GM19395 (cell line): ENCODE results near the gene SH3BP1.
"Not testable (repeated sequence)": the region's sequence is repeated elsewhere in the genome, so short reads cannot be mapped to it uniquely, and the experiment has no call there.

Experiments used
- ATAC-seq: cut with Tn5 transposase; IDR thresholded peaks from one replicate; pipeline ENCODE4 v1.9.1; 2021; ENCODE audit warnings: mild to moderate bottlenecking, moderate library complexity; ENCODE audit not compliant: unreplicated experiment

The SH3BP1 gene

DNA sequence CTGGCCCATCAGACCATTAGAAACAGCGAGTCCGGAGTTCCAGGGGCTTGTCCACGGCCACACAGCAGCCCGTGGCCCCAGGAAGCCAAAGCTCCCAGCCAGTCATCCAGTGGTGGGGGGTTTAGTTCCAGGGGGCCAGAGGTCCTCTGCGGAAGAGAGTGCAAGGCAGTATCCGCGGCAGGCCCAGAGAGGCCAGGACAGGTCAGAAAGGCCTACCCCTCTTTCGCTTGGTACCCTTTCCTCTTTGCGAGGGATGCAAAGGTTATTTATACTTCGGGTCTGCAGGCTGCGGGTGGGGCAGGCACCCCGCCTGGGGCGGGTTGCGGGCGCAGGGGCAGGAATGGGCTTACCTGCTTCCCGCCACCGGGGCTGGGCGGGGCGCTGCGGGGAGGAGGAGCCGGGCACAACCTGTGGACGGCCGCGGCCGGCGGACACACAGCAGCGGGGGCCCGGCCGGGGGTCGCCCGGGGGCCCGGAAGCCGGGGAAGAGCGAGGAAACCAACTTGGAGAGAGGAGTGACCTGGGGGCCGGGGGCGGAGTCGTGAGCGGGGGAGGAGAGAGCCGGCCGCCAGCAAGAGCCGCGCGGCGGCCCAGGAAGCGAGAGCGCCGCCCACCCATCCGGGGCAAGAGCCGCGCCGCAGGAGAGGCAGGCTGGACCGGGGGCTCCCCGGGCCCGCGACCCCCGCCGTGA, at the start of gene SH3BP1:
SH3BP1 (plus strand) TSS at position 600 of the 691 bp plus-strand sequence. CDS start 119 bp downstream, outside the sequence.
- no peak for ATAC-seq

DNA sequence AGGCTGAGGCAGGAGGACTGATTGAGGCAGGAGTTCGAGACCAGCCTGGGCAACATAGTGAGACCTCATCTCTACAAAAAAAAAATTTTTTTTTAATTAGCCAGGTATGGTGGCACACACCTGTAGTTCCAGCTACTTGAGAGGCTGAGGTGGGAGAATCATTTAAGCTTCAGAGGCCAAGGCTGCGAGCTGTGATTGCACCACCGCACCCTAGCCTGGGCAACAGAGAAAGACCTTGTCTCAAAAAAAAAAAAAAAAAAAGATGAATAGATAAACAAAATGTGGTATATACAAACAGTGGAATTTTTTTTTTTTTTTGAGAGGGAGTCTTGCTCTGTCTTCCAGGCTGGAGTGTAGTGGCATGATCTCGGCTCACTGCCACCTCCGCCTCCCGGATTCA, 48.4 kb upstream of the SH3BP1 start:
- ATAC-seq = not testable (repeated sequence)

DNA sequence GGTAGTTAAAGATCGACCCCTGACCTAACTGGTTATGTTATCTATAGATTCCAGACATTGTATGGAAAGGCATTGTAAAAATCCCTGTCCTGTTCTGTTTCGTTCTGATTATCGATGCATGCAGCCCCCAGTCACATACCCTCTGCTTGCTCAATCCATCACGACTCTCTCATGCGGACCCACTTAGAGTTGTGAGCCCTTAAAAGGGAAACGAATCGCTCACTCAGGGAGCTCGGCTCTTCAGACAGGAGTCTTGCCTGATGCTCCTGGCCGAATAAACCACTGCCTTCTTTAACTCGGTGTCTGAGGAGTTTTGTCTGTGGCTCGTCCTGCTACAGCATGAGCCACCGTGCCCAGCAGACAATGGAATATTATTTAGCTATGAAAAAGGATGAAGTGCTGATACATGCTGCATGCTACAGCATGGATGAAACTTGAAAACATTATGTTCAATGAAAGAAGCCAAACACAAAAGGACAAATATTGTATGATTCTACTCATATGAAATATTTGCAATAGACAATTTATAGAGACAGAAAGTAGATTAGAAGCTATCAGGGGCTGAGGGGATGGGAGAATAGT, 47.6 kb upstream of the SH3BP1 start:
- ATAC-seq = no peak

DNA sequence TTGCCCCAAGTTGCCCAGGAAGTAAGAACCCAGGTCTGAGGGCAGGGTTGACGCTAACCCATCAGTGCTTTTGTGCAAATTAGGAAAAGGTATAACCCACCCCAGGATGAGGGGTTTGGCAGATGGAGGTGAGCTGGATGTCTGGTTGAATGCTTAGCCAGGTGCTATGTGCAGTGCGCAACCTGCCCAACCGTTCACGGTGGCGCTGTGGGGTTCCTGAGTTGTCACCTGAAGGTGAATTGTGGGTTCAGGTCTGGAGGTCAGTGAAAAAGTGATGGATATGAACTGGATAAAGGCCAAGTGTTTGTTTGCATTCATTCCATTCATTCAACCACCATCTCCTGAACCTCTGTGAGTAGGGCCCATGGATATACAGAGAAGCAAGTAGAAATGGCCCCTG, 45.2 kb upstream of the SH3BP1 start:
- no peak for ATAC-seq

DNA sequence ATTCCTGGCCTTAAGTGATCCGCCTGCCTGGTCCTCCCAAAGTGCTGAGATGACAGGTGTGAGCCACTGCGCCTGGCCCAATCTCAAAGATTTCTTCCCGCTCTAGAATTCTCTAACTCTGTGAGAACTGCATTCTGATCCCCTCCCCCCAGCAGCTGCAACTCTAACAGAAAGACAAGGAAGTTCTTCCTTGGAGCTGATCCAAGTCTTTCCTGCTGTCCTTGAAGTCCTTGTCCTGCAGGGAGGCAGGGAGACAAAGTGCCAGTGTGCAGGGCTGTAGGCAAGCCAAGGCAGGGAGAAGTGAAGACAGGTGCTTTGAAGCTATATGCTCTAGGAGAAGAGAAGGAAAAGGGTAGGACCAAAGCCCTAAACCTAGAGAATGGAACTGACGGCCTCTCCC, 40.3 kb upstream of the SH3BP1 start:
- ATAC-seq = no peak

DNA sequence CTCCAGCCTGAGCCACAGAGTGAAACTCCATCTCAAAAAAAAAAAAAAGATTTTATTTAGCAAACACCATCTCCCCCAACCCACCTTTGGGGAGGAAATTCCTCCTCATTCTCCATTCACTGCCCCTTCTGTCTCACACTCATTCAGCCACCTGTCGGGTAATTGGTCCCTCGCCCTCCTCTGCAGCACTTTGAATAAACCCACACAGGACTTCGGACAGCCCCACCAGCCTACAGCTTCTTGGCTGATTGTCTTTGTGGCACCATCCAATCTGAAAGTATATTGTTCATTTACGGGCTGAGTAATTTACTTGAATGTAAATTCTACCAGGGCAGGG, 38.3 kb upstream of the SH3BP1 start:
- ATAC-seq = no peak

- ATAC-seq = no peak
Observed at GRCh38 chr22:37601540-37602442, 37.7 kb upstream of the SH3BP1 start.

- not testable (repeated sequence) for ATAC-seq
Observed at GRCh38 chr22:37602546-37603277, 36.8 kb upstream of the SH3BP1 start.

- no peak for ATAC-seq
Observed at GRCh38 chr22:37604074-37604473, 35.4 kb upstream of the SH3BP1 start.

GRCh38 chr22:37604875-37605274, 34.6 kb upstream of the SH3BP1 start:
- ATAC-seq = no peak

DNA sequence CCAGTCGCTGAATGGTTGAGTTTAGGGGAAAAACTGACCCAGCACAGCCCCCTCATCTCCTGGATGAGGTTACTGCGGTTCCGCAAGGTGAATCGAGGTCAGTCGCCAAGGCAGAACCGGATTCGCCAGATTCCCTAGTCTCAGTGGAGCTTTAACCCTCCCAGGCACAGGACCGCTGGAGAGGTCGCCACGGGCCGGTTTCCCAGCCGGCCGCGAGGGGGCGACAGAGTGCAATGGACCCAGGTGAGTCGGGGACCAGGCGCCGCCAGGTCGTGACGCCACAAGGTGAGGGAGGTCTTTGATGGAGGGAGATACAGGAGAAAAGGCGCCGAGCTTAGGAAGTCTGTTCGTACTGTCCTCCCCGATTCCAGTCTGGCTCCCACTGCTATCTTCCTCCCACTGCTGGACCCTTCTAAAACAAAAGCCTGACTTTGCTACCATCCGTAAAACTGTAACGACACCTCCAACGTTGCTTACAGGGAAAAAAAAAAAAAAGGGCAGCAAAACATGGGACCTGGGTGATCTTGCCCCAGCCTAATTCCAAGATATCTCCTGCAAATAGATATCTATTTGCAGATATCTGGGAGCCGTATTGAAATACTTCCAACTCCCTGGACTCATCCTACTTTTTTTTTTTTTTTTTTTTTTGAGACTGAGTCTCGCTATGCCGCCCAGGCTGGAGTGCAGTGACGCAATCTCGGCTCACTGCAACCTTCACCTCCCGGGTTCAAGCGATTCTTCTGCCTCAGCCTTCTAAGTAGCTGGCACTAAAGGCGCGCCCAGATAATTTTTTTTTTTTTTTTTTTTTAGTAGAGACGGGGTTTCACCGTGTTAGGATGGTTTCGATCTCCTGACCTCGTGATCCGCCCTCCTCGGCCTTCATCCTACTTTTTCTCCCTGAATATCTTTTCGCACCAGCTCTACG, 32.2 kb upstream of the SH3BP1 start:
- no peak for ATAC-seq

DNA sequence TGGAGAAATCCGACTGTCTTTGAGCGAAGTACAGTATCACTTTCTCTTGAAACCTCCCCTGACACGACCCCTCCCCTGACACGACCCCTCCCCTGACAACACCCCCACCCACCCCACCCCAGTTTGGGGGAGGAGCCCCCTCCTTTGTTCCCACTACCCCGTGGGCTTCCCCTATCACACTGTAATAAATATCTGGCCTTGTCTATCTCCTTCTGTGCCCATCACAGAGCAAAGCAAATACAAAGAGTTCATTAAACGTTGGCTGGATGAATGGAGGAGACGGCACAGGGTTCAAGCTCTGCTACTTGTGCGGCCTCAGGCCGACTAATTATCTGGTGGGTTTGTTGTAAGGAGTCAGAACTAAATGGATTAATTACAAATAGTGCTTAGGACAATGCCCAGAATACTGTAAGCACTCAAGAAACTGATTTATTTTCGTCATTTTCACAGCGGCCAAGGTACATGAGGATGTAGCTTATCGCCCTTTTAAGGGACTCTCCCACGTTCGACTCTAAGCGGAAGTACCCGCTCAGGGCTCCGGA, 31.5 kb upstream of the SH3BP1 start:
- ATAC-seq = peak; percentile 7

GRCh38 chr22:37608477-37609239, 30.8 kb upstream of the SH3BP1 start, which contains the start of gene GGA1:
Gene GGA1 (plus strand): TSS chr22:37608834. CDS start chr22:37608861, 27 bp downstream.
- peak; percentile 75 for ATAC-seq

- peak; percentile 16 for ATAC-seq
Observed at GRCh38 chr22:37609240-37610152, 30.0 kb upstream of the SH3BP1 start.

- ATAC-seq = not testable (repeated sequence)
Observed at GRCh38 chr22:37610153-37610475, 29.4 kb upstream of the SH3BP1 start.

- ATAC-seq = no peak
Observed at GRCh38 chr22:37610480-37611129, 28.9 kb upstream of the SH3BP1 start.

DNA sequence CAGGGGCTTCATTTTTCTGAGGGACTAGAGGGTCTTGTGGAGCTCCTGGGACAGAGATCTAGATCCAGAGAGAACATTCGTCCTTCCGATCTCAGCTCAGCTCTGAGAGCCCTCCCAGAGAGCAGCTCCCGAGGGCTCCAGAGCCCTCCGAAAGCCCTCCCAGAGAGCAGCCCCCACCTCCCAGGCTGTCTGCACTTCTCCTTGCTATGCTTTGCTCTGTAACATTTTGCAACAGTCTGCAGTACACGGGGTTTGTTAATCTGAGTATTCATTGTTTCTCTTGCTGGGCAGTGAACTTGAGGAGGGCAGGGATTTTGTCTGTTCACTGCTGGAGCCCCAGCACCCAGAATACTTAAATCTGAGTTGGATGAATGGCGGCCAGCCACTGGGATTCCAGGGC, 28.3 kb upstream of the SH3BP1 start:
- ATAC-seq = no peak
